Measurements from ENCODE around the gene ZC4H2.
A peak's percentile ranks its signal among the peaks of the same experiment; 100 is the strongest.

GRCh38 chrX:64975989-64976672 lies at the start of gene ZC4H2:
- TF ChIP-seq POLR2AphosphoS5 (IDR thresholded peaks at IDR 0.05) (peak; percentile 43 to 47), CTCF (IDR thresholded peaks at IDR 0.05) (no peak), POLR2A (IDR thresholded peaks at IDR 0.05; ENCODE audit: low read depth) (no peak)

All from esophagus muscularis mucosa (tissue), 3 donors.